OCI-LY1 (cell line): ENCODE results near the gene LITAFD.

ENCODE experiments used
- H2AFZ ChIP-seq: fragments of 200-600 bp; sonication (generic), shearing (Covaris generic); 2 replicates; pipeline ENCODE4 v1.6.0; 2014; ENCODE audit warnings: antibody characterized with exemption, mild to moderate bottlenecking, low read length
- H3F3A ChIP-seq: fragments of 200-600 bp; sonication (generic), shearing (Covaris generic); 2 replicates; pipeline ENCODE4 v1.6.0; 2014; ENCODE audit warnings: mild to moderate bottlenecking, antibody characterized with exemption, low read length, moderate library complexity; ENCODE audit not compliant: insufficient read depth
- H3K27ac ChIP-seq: fragments of 200-600 bp; sonication (generic); 2 replicates; pipeline ENCODE4 v1.5.1; 2014; ENCODE audit warnings: low read length, mixed run types, mild to moderate bottlenecking, low read depth; ENCODE audit not compliant: poor library complexity, severe bottlenecking
- H3K27me3 ChIP-seq: fragments of 200-600 bp; sonication (generic); 2 replicates; pipeline ENCODE4 v1.6.0; 2014; ENCODE audit warnings: antibody characterized with exemption, mild to moderate bottlenecking, low read length, moderate library complexity; ENCODE audit not compliant: insufficient read depth
- H3K36me3 ChIP-seq: fragments of 200-600 bp; sonication (generic); 2 replicates; pipeline ENCODE4 v1.6.1; 2014; ENCODE audit warnings: mild to moderate bottlenecking, antibody characterized with exemption, low read length, moderate library complexity, mixed read lengths; ENCODE audit not compliant: insufficient read depth
- H3K4me1 ChIP-seq: fragments of 200-600 bp; sonication (generic); 2 replicates; pipeline ENCODE4 v1.5.1; 2014; ENCODE audit warnings: mild to moderate bottlenecking, low read length, moderate library complexity; ENCODE audit not compliant: insufficient read depth, severe bottlenecking
- H3K4me2 ChIP-seq: fragments of 200-600 bp; sonication (generic), shearing (Covaris generic); 2 replicates; pipeline ENCODE4 v1.6.1; 2014; ENCODE audit warnings: low read length
- H3K4me3 ChIP-seq: fragments of 200-600 bp; sonication (generic); 2 replicates; pipeline ENCODE4 v1.5.1; 2014; ENCODE audit warnings: low read length, low read depth, mild to moderate bottlenecking, mixed read lengths; ENCODE audit not compliant: poor library complexity, severe bottlenecking
- H3K79me2 ChIP-seq: fragments of 200-600 bp; shearing (Covaris generic); 2 replicates; pipeline ENCODE4 v1.6.1; 2016; ENCODE audit warnings: mixed run types, low read length, mixed read lengths; ENCODE audit not compliant: insufficient read depth
- H3K9ac ChIP-seq: fragments of 200-600 bp; sonication (generic), shearing (Covaris generic); 2 replicates; pipeline ENCODE4 v1.6.1; 2014; ENCODE audit warnings: mild to moderate bottlenecking, low read length, mixed read lengths
- H3K9me2 ChIP-seq: fragments of 200-600 bp; sonication (generic), shearing (Covaris generic); 2 replicates; pipeline ENCODE4 v1.6.1; 2014; ENCODE audit warnings: low read depth, mild to moderate bottlenecking, low read length, mixed read lengths
- H3K9me3 ChIP-seq: fragments of 200-600 bp; shearing (Covaris generic); 2 replicates; pipeline ENCODE4 v1.6.1; 2014; ENCODE audit warnings: low read length, mixed read lengths
- H4K20me1 ChIP-seq: fragments of 200-600 bp; sonication (generic), shearing (Covaris generic); 2 replicates; pipeline ENCODE4 v1.6.0; 2016; ENCODE audit warnings: mild to moderate bottlenecking, low read length; ENCODE audit not compliant: insufficient read depth
- CTCF ChIP-seq: fragments of 200-600 bp; sonication (generic), shearing (Covaris generic); IDR thresholded peaks from 2 replicates; pipeline ENCODE4 v1.5.1; 2017; ENCODE audit warnings: mild to moderate bottlenecking, antibody characterized with exemption, low read length, moderate library complexity, mixed read lengths
- EZH2 ChIP-seq: fragments of 200-600 bp; sonication (generic), shearing (Covaris generic); IDR thresholded peaks from 2 replicates; pipeline ENCODE4 v1.8.0; 2017; ENCODE audit warnings: borderline replicate concordance, mixed run types, mild to moderate bottlenecking, antibody characterized with exemption, low read length, moderate library complexity, mixed read lengths

Gene LITAFD

GRCh38 chr16:8866118-8866883 lies 15.8 kb upstream of the LITAFD start:
- H3K4me2 ChIP-seq, result peak overlapping the region; percentile 97

DNA sequence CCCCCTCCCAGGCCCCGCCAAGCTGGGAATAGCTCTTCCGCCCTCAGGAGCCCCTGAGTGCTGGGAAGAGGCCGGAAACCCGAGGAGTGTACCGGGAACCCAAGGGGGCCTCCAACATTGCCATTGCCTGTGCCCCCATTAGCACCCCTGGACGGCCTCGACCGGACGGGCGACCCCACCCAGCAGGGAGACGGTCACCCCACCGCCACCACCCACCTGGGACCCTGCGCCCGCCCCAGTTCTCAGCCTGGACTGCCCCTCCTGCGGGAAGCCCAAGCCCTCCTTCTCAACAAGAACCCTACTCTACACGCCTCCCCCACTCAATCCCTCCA lies 15.3 kb upstream of the LITAFD start:
- TF ChIP-seq CTCF, result no peak
- TF ChIP-seq EZH2, result no peak
- no peaks in the 10 kb centered on the region for H3K9me2 ChIP-seq
- peak overlapping the region; percentile 91 for H3K27ac ChIP-seq
- no peak overlapping the region for H2AFZ ChIP-seq
- H3K79me2 ChIP-seq, result peaks cover 59% of the 10 kb centered on the region
- H3K4me1 ChIP-seq, result peaks cover 55% of the 10 kb centered on the region
- no peaks in the 10 kb centered on the region for H3K27me3 ChIP-seq
- peak overlapping the region; percentile 97 for H3K4me2 ChIP-seq
- peak overlapping the region; percentile 81 for H3K4me3 ChIP-seq
- H3F3A ChIP-seq, result peaks cover 4% of the 10 kb centered on the region; the same call in 1 of the 2 replicates
- no peaks in the 10 kb centered on the region for H3K9me3 ChIP-seq
- peak overlapping the region; percentile 91 for H3K9ac ChIP-seq
- H3K36me3 ChIP-seq, result peaks cover 8% of the 10 kb centered on the region; the same call in 1 of the 2 replicates
- H4K20me1 ChIP-seq, result no peaks in the 10 kb centered on the region

More at GRCh38 chr16:8866118-8866883, 15.8 kb upstream of the LITAFD start:
- no peak overlapping the region for H2AFZ ChIP-seq
- peaks cover 63% of the 10 kb centered on the region for H3K79me2 ChIP-seq
- peaks cover 4% of the 10 kb centered on the region; the same call in 1 of the 2 replicates for H3F3A ChIP-seq
- H3K36me3 ChIP-seq, result peaks cover 8% of the 10 kb centered on the region; the same call in 1 of the 2 replicates
- no peaks in the 10 kb centered on the region for H3K9me2 ChIP-seq
- H3K27ac ChIP-seq, result peak overlapping the region; percentile 7
- no peaks in the 10 kb centered on the region for H4K20me1 ChIP-seq
- peak overlapping the region; percentile 91; the same call in 1 of the 2 replicates for H3K9ac ChIP-seq
- peak overlapping the region; percentile 81 for H3K4me3 ChIP-seq
- H3K9me3 ChIP-seq, result no peaks in the 10 kb centered on the region
- no peaks in the 10 kb centered on the region for H3K27me3 ChIP-seq
- H3K4me1 ChIP-seq, result peaks cover 57% of the 10 kb centered on the region
- TF ChIP-seq CTCF (no peak), EZH2 (no peak)

DNA sequence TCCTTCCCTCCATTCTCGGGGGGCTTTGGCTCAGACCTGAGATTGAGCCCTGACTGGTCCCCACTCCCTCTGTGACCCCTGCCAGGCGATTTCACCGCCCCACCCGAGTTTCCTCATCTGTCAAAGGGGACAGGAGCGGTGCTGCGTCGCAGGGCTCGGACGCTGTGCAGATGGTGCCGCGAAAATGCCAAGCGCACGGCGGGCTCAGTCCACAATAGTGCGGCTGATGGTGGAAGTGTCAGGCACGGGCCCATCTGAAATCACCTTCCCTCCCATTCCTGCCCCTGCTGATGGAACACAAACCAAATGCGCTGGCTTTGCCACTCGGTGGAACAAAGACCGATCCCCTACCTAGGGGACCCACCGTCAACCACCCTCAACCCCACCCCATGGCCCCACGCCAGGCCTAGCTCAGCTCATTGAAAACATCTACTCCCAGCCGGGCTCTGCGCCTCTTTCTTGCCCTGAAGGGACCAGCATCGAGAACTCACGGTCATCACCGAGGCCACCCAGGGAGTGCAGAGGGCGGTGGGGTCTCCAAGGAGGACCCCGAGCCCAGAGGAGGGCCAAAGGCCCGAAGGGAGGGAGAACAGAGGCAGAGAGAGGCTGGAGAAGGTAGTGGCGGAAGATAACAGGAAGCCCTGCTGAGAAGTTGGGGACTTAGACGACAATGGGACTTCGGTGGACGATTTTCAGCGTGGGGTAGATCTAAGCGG lies 14.8 kb upstream of the LITAFD start:
- H3K27ac ChIP-seq, result peak overlapping the region; percentile 91
- H3F3A ChIP-seq, result peaks cover 4% of the 10 kb centered on the region; the same call in 1 of the 2 replicates
- H3K4me1 ChIP-seq, result peaks cover 55% of the 10 kb centered on the region
- H3K36me3 ChIP-seq, result peaks cover 8% of the 10 kb centered on the region; the same call in 1 of the 2 replicates
- no peaks in the 10 kb centered on the region for H4K20me1 ChIP-seq
- peak overlapping the region; percentile 97 for H3K4me2 ChIP-seq
- H3K79me2 ChIP-seq, result peaks cover 53% of the 10 kb centered on the region
- peak overlapping the region; percentile 91 for H3K9ac ChIP-seq
- H3K27me3 ChIP-seq, result no peaks in the 10 kb centered on the region
- peak overlapping the region; percentile 81 for H3K4me3 ChIP-seq
- no peaks in the 10 kb centered on the region for H3K9me3 ChIP-seq
- no peaks in the 10 kb centered on the region for H3K9me2 ChIP-seq
- H2AFZ ChIP-seq, result no peak overlapping the region
- TF ChIP-seq CTCF, result no peak
- no peak for TF ChIP-seq EZH2
